B cell (primary cell): Measurements from ENCODE around the gene FCN1. TPM values are rescaled to one million over a fixed set of nuclear protein-coding genes. Genes with fewer than 3 reads are reported as not detected.

ENCODE experiments used
- ATAC-seq: fragments of 200-7000 bp; cut with Tn5 transposase; one replicate; pipeline ENCODE4 v1.10.0; 2021; ENCODE audit warnings: low read depth, mild to moderate bottlenecking, moderate number of reproducible peaks, moderate library complexity
- CTCF ChIA-PET: fragments of 350-600 bp; sonication (Branson Sonifier 250); formaldehyde crosslinking; loops from one replicate; lab custom pipeline; 2021; ENCODE audit warnings: antibody characterized with exemption, inconsistent platforms; lab: Charles Lee
- POLR2A ChIA-PET: fragments of 350-600 bp; sonication (Branson Sonifier 250); formaldehyde crosslinking; loops from one replicate; lab custom pipeline; 2021; ENCODE audit warnings: antibody characterized with exemption; lab: Charles Lee
- DNase-seq: peaks from one replicate; pipeline ENCODE4 v3.0.0; 2013
- H2AFZ ChIP-seq: 2 replicates; pipeline ENCODE4 v1.6.1; 2012; ENCODE audit warnings: mild to moderate bottlenecking, low read depth, low read length; ENCODE audit not compliant: insufficient read depth, poor library complexity, severe bottlenecking
- H3K27ac ChIP-seq, 2 donors: 1 replicate in 1 of 2; 2 replicates in 1 of 2; pipeline ENCODE4 v1.5.1; 2012 to 2013; ENCODE audit warnings: low read length in 2 of 2, mild to moderate bottlenecking in 2 of 2, moderate library complexity in 1 of 2
- H3K27me3 ChIP-seq, 4 experiments: fragments of 200-600 bp in 1 of 4; sonication (generic) in 1 of 4; replicated peaks in 1 of 4; 1 replicate in 2 of 4; 2 replicates in 2 of 4; pipeline versions ENCODE4 v1.6.1 to v1.7.0; 2013 to 2016; ENCODE audit warnings: low read length in 3 of 4, mild to moderate bottlenecking in 2 of 4, mixed read lengths in 1 of 4, moderate library complexity in 1 of 4; ENCODE audit not compliant: insufficient read depth in 4 of 4, control insufficient read depth in 3 of 4; ENCODE audit errors: control extremely low read depth in 1 of 4
- H3K36me3 ChIP-seq, 2 experiments: replicated peaks in 1 of 2; 1 replicate in 1 of 2; 2 replicates in 1 of 2; pipeline versions ENCODE4 v1.6.1 to v1.7.1; 2013; ENCODE audit warnings: low read length in 1 of 2; ENCODE audit not compliant: insufficient read depth in 2 of 2, control insufficient read depth in 1 of 2; ENCODE audit errors: control extremely low read depth in 1 of 2, extremely low read depth in 1 of 2
- H3K4me1 ChIP-seq, 2 donors: fragments of 200-600 bp in 1 of 2; sonication (generic) in 1 of 2; 1 replicate in 1 of 2; 2 replicates in 1 of 2; pipeline versions ENCODE4 v1.5.1 to v1.6.1; 2013 to 2017; ENCODE audit warnings: low read length in 2 of 2; ENCODE audit not compliant: control insufficient read depth in 2 of 2, insufficient read depth in 2 of 2
- H3K4me2 ChIP-seq: replicated peaks from 2 replicates; pipeline ENCODE3; 2012; ENCODE audit warnings: mild to moderate bottlenecking, low read depth, low read length; ENCODE audit not compliant: poor library complexity, severe bottlenecking
- H3K4me3 ChIP-seq, 5 experiments: fragments of 200-600 bp in 1 of 5; sonication (generic) in 1 of 5; 1 replicate in 3 of 5; 2 replicates in 2 of 5; pipeline versions ENCODE4 v1.5.1 to v1.7.0; 2011 to 2016; ENCODE audit warnings: low read length in 4 of 5, mild to moderate bottlenecking in 4 of 5, low read depth in 2 of 5, control low read depth in 1 of 5, moderate library complexity in 1 of 5; ENCODE audit not compliant: insufficient read depth in 1 of 5; ENCODE audit errors: control extremely low read depth in 1 of 5, extremely low read depth in 1 of 5
- H3K79me2 ChIP-seq: fragments of 200-600 bp; sonication (generic); one replicate; pipeline ENCODE4 v1.6.0; 2016; ENCODE audit warnings: low read length; ENCODE audit not compliant: control insufficient read depth, insufficient read depth
- H3K9ac ChIP-seq: fragments of 200-600 bp; sonication (generic); 2 replicates; pipeline ENCODE4 v1.6.1; 2017; ENCODE audit warnings: mild to moderate bottlenecking, low read length, moderate library complexity
- H3K9me3 ChIP-seq, 3 donors: one replicate each; pipeline versions ENCODE4 v1.6.1 to v1.7.1; 2013; ENCODE audit warnings: low read length in 2 of 3; ENCODE audit not compliant: control insufficient read depth in 2 of 3, insufficient read depth in 1 of 3; ENCODE audit errors: control extremely low read depth in 1 of 3
- H4K20me1 ChIP-seq: 2 replicates; pipeline ENCODE4 v1.6.0; 2012; ENCODE audit warnings: mild to moderate bottlenecking, low read length; ENCODE audit not compliant: insufficient read depth, control insufficient read depth, poor library complexity, severe bottlenecking
- H3K27ac Mint-ChIP-seq: one replicate; pipeline ENCODE4 v1.8.0; 2021; ENCODE audit warnings: mixed read lengths
- H3K27me3 Mint-ChIP-seq: one replicate; pipeline ENCODE4 v1.8.0; 2021; ENCODE audit warnings: mixed read lengths
- H3K4me1 Mint-ChIP-seq: one replicate; pipeline ENCODE4 v1.8.0; 2021; ENCODE audit warnings: mixed read lengths
- H3K4me3 Mint-ChIP-seq: one replicate; pipeline ENCODE4 v1.8.0; 2021; ENCODE audit warnings: mixed read lengths
- H3K9me3 Mint-ChIP-seq: one replicate; pipeline ENCODE4 v1.8.0; 2022; ENCODE audit warnings: mixed read lengths; ENCODE audit not compliant: insufficient read depth
- EZH2 ChIP-seq: IDR thresholded peaks from 2 replicates; pipeline ENCODE4 v1.6.1; 2012; ENCODE audit warnings: borderline replicate concordance, low read depth, mild to moderate bottlenecking, moderate library complexity, low read length; ENCODE audit not compliant: insufficient read depth, poor library complexity, severe bottlenecking
- WGBS: methylation state at CpG from one replicate; pipeline ENCODE4 v1.1.5; 2013; ENCODE audit warnings: missing lambda C conversion rate; ENCODE audit not compliant: insufficient coverage; 5-methylcytosine and 5-hydroxymethylcytosine counted together
- intact Hi-C: fragments of 100-400 bp; cut with micrococcal nuclease; formaldehyde crosslinking; loops from one replicate; pipeline ENCODE4 v1.10.0; 2022
- polyA plus RNA-seq: library from polyadenylated mRNA; depleted of rRNA; stranded (reverse); fragments of >200 nt; gene quantifications from 2 replicates; pipeline ENCODE4 v1.2.3, GENCODE V29; 2012
- total RNA-seq, 2 donors: library from RNA; stranded (reverse); fragments of 120-200 nt in 1 of 2; gene quantifications; 1 replicate in 1 of 2; 2 replicates in 1 of 2; pipeline versions ENCODE4 v1.2.3 to v1.2.4, GENCODE V29; 2013 to 2022
- TF ChIP-seq, protein P1 (sequence below): fragments of 200-600 bp; IDR thresholded peaks from one replicate; pipeline ENCODE4 v1.8.0; 2022; ENCODE audit warnings: antibody characterized with exemption, mild to moderate bottlenecking

The FCN1 gene
- total and polyA plus RNA-seq, 2 donors (not counting 1 experiment from before 2014, with no cell fraction given), result 2.2 to 20.6 TPM

DNA sequence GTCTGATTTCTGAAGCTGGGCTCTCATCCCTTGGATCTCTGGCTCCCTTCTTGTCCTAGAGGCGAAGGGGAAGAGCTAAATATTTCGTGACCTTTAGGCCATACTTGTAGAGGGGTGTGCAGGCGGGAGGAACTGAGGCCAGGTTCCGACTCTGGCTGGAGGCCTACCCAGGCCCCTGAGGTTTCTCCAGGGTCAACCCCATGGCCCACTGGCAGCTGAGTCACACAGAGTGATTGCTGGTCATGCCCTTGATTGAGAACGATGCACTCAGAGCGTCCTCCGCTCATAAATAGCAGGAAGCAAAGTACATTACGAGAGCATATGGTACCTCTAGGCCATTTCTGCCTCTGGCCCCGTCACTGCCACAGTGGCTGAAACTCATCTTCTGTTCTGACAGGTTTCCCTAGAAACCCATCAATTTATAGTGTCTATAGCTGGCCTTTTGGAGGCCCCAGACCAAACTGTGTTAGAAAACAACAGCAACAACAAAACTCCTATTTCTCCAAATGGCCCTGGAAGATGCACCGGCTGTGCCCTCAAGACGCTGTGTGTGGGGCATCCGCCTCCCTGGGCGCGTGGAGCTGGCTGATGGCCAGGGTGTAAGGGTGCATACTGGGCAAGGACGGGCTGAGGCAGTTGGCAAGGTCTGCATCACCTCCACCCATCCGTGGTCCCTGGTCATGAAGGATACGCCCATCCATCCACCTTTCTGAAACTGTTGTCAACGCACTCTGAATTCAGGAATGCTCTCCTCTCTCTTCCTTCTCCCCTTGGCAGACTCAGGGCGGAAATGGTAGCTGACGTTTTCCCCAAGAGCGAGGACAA is 32.9 kb upstream of the FCN1 start:
- 91% methylated on average over 21 of the region's 21 CpGs for WGBS
- H3K27me3 Mint-ChIP-seq, result no peaks in the 10 kb centered on the region
- no peak overlapping the region for H3K27ac Mint-ChIP-seq
- H3K4me1 Mint-ChIP-seq, result no peaks in the 10 kb centered on the region
- Histone ChIP-seq H2AFZ (no peak overlapping the region), H3K9ac (no peak overlapping the region), H3K36me3 (no peaks in the 10 kb centered on the region), H3K4me2 (no peak overlapping the region), H4K20me1 (no peaks in the 10 kb centered on the region), H3K27ac (no peak overlapping the region), H3K27me3 (peaks cover 0 to 4% (median 0%) of the 10 kb centered on the region in 4 experiments), H3K79me2 (no peaks in the 10 kb centered on the region), H3K9me3 (peaks cover 0 to 12% (median 0%) of the 10 kb centered on the region in 3 donors), H3K4me1 (no peaks in the 10 kb centered on the region), H3K4me3 (no peak overlapping the region)
- H3K4me3 Mint-ChIP-seq, result no peak overlapping the region
- ATAC-seq (no peak), DNase-seq (no peak)
- H3K9me3 Mint-ChIP-seq, result no peaks in the 10 kb centered on the region
- ChIA-PET CTCF (no interaction called here), POLR2A (no interaction called here)
- intact Hi-C loops, result no loop called here
- TF ChIP-seq EZH2, result no peak
- TF ChIP-seq, protein P1, sequence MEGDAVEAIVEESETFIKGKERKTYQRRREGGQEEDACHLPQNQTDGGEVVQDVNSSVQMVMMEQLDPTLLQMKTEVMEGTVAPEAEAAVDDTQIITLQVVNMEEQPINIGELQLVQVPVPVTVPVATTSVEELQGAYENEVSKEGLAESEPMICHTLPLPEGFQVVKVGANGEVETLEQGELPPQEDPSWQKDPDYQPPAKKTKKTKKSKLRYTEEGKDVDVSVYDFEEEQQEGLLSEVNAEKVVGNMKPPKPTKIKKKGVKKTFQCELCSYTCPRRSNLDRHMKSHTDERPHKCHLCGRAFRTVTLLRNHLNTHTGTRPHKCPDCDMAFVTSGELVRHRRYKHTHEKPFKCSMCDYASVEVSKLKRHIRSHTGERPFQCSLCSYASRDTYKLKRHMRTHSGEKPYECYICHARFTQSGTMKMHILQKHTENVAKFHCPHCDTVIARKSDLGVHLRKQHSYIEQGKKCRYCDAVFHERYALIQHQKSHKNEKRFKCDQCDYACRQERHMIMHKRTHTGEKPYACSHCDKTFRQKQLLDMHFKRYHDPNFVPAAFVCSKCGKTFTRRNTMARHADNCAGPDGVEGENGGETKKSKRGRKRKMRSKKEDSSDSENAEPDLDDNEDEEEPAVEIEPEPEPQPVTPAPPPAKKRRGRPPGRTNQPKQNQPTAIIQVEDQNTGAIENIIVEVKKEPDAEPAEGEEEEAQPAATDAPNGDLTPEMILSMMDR, result no peak

DNA sequence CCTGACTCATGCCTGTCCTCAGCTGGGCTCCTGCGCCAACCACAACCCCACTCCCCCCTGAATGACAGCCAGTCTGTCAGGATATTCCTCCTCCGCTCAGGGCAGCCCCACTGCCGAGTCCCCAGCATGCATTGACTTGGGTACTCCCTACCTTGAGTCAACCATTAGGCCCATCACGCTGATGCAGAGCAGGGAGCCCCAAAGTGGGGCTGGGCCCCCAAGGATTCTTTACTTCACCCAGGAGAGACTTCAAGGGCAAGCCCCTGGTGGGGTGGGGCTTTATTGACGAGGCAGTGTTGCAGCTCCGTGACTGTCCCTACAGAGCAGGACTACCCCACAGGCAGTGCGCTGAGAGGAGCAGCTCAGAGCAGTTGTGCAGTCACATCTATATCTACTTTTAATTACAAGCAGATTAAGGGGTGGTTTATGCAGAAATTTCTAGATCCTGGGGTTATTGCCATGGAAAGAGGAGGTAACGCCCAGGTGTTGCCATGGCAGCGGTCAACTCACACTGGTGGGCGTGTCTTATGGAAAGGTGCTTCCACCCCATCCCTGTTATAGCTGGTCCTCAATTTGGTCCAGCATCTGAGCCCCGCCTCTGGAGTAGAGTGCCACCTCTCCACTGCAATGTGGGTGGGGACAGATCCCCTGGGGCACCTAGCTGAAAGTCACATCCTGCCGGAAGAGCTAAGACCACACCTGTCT is 32.1 kb upstream of the FCN1 start:
- no peak overlapping the region for H3K4me2 ChIP-seq
- no peaks in the 10 kb centered on the region for H3K36me3 ChIP-seq
- no peaks in the 10 kb centered on the region for H3K79me2 ChIP-seq
- intact Hi-C loops, result no loop called here
- ChIA-PET POLR2A (no interaction called here), CTCF (no interaction called here)
- H3K4me3 ChIP-seq, result no peak overlapping the region
- 93% methylated on average over 10 of the region's 12 CpGs for WGBS
- H3K27ac ChIP-seq, result no peak overlapping the region
- H3K9ac ChIP-seq, result no peak overlapping the region
- no peak overlapping the region for H2AFZ ChIP-seq
- H3K9me3 ChIP-seq, result peaks cover 0 to 13% (median 0%) of the 10 kb centered on the region in 3 donors
- no peaks in the 10 kb centered on the region for H3K4me1 Mint-ChIP-seq
- DNase-seq (no peak), ATAC-seq (no peak)
- no peak for TF ChIP-seq EZH2
- TF ChIP-seq, protein P1, result no peak
- no peaks in the 10 kb centered on the region for H3K4me1 ChIP-seq
- H3K9me3 Mint-ChIP-seq, result no peaks in the 10 kb centered on the region
- H3K4me3 Mint-ChIP-seq, result no peak overlapping the region
- no peak overlapping the region for H3K27ac Mint-ChIP-seq
- no peaks in the 10 kb centered on the region for H4K20me1 ChIP-seq
- H3K27me3 ChIP-seq, result peaks cover 0 to 4% (median 0%) of the 10 kb centered on the region in 4 experiments
- no peaks in the 10 kb centered on the region for H3K27me3 Mint-ChIP-seq
